ENCODE measurements around the gene SH3GL1. TPM values are rescaled to one million over a fixed set of nuclear protein-coding genes. Genes with fewer than 3 reads are reported as not detected.
A peak's percentile ranks its signal among the peaks of the same experiment; 100 is the strongest.

The SH3GL1 gene
- total and polyA plus RNA-seq, 10 of the 15 experiments (the other 5 are each of a cell fraction or from before 2014, with no cell fraction given) = 0.93 to 47.4 (median 28.4) TPM

GRCh38 chr19:4393947-4394590 lies 6.3 kb downstream of the SH3GL1 start:
- peaks cover 8% of the 10 kb centered on the region for H3K4me1 ChIP-seq (ENCODE audit: control insufficient read depth, insufficient read depth, low read length)
- no TSS peak for BruUV-seq (replicated peaks)
- TF ChIP-seq YBX1 (IDR thresholded peaks at IDR 0.05) (no peak), PRDM15 (CRISPR knock-in tag; IDR thresholded peaks at IDR 0.05) (no peak), CEBPB (IDR thresholded peaks at IDR 0.05; ENCODE audit: borderline replicate concordance in 1 of 2, low read depth in 2 of 2, low read length in 2 of 2) (no peak), RELB (IDR thresholded peaks at IDR 0.05; ENCODE audit: low read depth) (no peak), IRF4 (IDR thresholded peaks at IDR 0.05; ENCODE audit: low read depth, low read length) (no peak), IKZF2 (IDR thresholded peaks at IDR 0.05) (no peak), E2F8 (IDR thresholded peaks at IDR 0.05; ENCODE audit: low read depth, partially characterized antibody) (no peak), FOXM1 (IDR thresholded peaks at IDR 0.05; ENCODE audit: low read depth, low read length) (no peak), LARP7 (IDR thresholded peaks at IDR 0.05) (no peak), PBX3 (IDR thresholded peaks at IDR 0.05; ENCODE audit: insufficient replicate concordance, low read depth, low read length) (no peak), TAF1 (IDR thresholded peaks at IDR 0.05; ENCODE audit: borderline replicate concordance, low read depth, low read length) (no peak), ATF7 (IDR thresholded peaks at IDR 0.05; ENCODE audit: low read depth) (no peak), GABPA (IDR thresholded peaks at IDR 0.05; ENCODE audit: low read depth) (no peak), RELA (IDR thresholded peaks at IDR 0.05; ENCODE audit: borderline replicate concordance, partially characterized antibody) (no peak)

More at GRCh38 chr19:4393947-4394590, 6.3 kb downstream of the SH3GL1 start:
- in situ Hi-C loops (cut with MboI) (no loop called here), intact Hi-C loops (cut with micrococcal nuclease; ENCODE audit: unreplicated experiment) (no loop called here)
- ATAC-seq (no peak), FAIRE-seq (no peak), DNase-seq (ENCODE audit: low read depth, low spot score) (no peak)
- Histone ChIP-seq H2AFZ (ENCODE audit: control insufficient read depth, low read depth, low read length) (no peak overlapping the region), H3K9me3 (replicated peaks; ENCODE audit: control insufficient read depth, insufficient read depth, low read length) (no peaks in the 10 kb centered on the region), H3K4me3 (peak overlapping the region; percentile 16; the same call in 1 of the 2 replicates), H4K20me1 (ENCODE audit: control insufficient read depth, insufficient read depth) (peaks cover 18% of the 10 kb centered on the region), H3K27me3 (replicated peaks in 1 of 2; ENCODE audit: control insufficient read depth in 2 of 2, insufficient read depth in 2 of 2, low read length in 1 of 2) (no peaks in the 10 kb centered on the region), H3K27ac (ENCODE audit: control insufficient read depth, insufficient read depth) (peak overlapping the region; percentile 68), H3K9ac (ENCODE audit: control insufficient read depth, insufficient read depth, low read length) (peak overlapping the region; percentile 18), H3K4me2 (ENCODE audit: control insufficient read depth, insufficient read depth) (peak overlapping the region; percentile 72), H3K79me2 (ENCODE audit: control insufficient read depth, insufficient read depth, low read length) (peaks cover 91% of the 10 kb centered on the region), H3K36me3 (ENCODE audit: control insufficient read depth in 2 of 2, insufficient read depth in 2 of 2, low read length in 1 of 2) (peaks cover 8 to 23% of the 10 kb centered on the region in 2 experiments; a peak in 3 of 4 replicates)
- ChIA-PET RAD21 (ENCODE audit: unreplicated experiment) (interaction anchor here (0.6 to 2.2 kb wide), 5 partner anchors 8 to 101 kb away, joined by 3 to 10 read pairs (median 5); partner anchors contain the start of gene CHAF1A), POLR2A (interaction anchor here (0.7 to 7.7 kb wide), 4 partner anchors 15 to 66 kb away, joined by 4 to 110 read pairs (median 4); partner anchors contain the start of gene MPND), SMC1A (ENCODE audit: uncharacterized antibody, unreplicated experiment) (interaction anchor here (3.5 to 3.9 kb wide), 2 partner anchors 13 to 17 kb away, joined by 24 to 27 read pairs; no protein-coding TSS in a partner anchor), CTCF (interaction anchor here (0.9 to 3.6 kb wide), 10 partner anchors 12 to 129 kb away, joined by 3 to 18 read pairs (median 6); no protein-coding TSS in a partner anchor)
- WGBS (ENCODE audit: insufficient coverage, insufficient replicate concordance, low lambda C conversion rate, missing lambda C conversion rate) = 84% methylated on average over 8 of the region's 8 CpGs
